ENCODE measurements around the gene SUFU. TPM values are rescaled to one million over a fixed set of nuclear protein-coding genes. Genes with fewer than 3 reads are reported as not detected.

SUFU gene
- total RNA-seq, 1 experiment from 2014 or later, result 1.7 TPM

GRCh38 chr10:102670871-102671434 lies 167.2 kb downstream of the SUFU start:
- DNase-seq (ENCODE audit: low spot score), result no peak

- DNase-seq (ENCODE audit: low spot score), result no peak
Observed at GRCh38 chr10:102673236-102673818, 169.6 kb downstream of the SUFU start.

GRCh38 chr10:102673819-102674511 lies 170.2 kb downstream of the SUFU start:
- no peak for DNase-seq (ENCODE audit: low spot score)

- no peak for DNase-seq (ENCODE audit: low spot score)
Observed at GRCh38 chr10:102674566-102674965, 170.8 kb downstream of the SUFU start.

GRCh38 chr10:102675011-102675665 lies 171.4 kb downstream of the SUFU start:
- no peak for DNase-seq (ENCODE audit: low spot score)

- peak; percentile 78 for DNase-seq (ENCODE audit: low spot score)
Observed at GRCh38 chr10:102675666-102676533, 172.1 kb downstream of the SUFU start.

- DNase-seq (ENCODE audit: low spot score), result no peak
Observed at GRCh38 chr10:102676534-102677315, 173.0 kb downstream of the SUFU start.

- no peak for DNase-seq (ENCODE audit: low spot score)
Observed at GRCh38 chr10:102677331-102678067, 173.7 kb downstream of the SUFU start.

GRCh38 chr10:102678068-102678400 lies 174.3 kb downstream of the SUFU start:
- no peak for DNase-seq (ENCODE audit: low spot score)

- no peak for DNase-seq (ENCODE audit: low spot score)
Observed at GRCh38 chr10:102678842-102679289, 175.1 kb downstream of the SUFU start.

- DNase-seq (ENCODE audit: low spot score), result no peak
Observed at GRCh38 chr10:102679596-102679995, 175.8 kb downstream of the SUFU start.

GRCh38 chr10:102681696-102682095 lies 177.9 kb downstream of the SUFU start:
- no peak for DNase-seq (ENCODE audit: low spot score)

- DNase-seq (ENCODE audit: low spot score), result no peak
Observed at GRCh38 chr10:102682416-102682815, 178.6 kb downstream of the SUFU start.

- no peak for DNase-seq (ENCODE audit: low spot score)
Observed at GRCh38 chr10:102682981-102683380, 179.2 kb downstream of the SUFU start.

Other genes with a start within 250 kb of the SUFU start
- gene NFKB2, start 108.3 kb upstream of the SUFU start, total RNA-seq (2014; rRNA removed; shearing (Covaris generic)), result 6.1 and 6.7 TPM in 2 replicates
- gene PSD, start 85.2 kb upstream of the SUFU start, total RNA-seq (2014; rRNA removed; shearing (Covaris generic)), result 0.06 TPM in 1 of 2 replicates, not detected in the other
- gene FBXL15, start 83.1 kb upstream of the SUFU start, total RNA-seq (2014; rRNA removed; shearing (Covaris generic)), result 7.3 and 10.3 TPM in 2 replicates
- 47.4 and 64.5 TPM in 2 replicates for gene CUEDC2, start 71.4 kb upstream of the SUFU start, total RNA-seq (2014; rRNA removed; shearing (Covaris generic))
- gene C10orf95, start 52.4 kb upstream of the SUFU start, total RNA-seq (2014; rRNA removed; shearing (Covaris generic)), result not detected in 2 replicates
- gene ACTR1A, start 1.3 kb upstream of the SUFU start, total RNA-seq (2014; rRNA removed; shearing (Covaris generic)), result 100 and 172 TPM in 2 replicates
- 15.8 and 18.5 TPM in 2 replicates for gene TRIM8, start 140.5 kb downstream of the SUFU start, total RNA-seq (2014; rRNA removed; shearing (Covaris generic))
- gene ARL3, start 210.4 kb downstream of the SUFU start, total RNA-seq (2014; rRNA removed; shearing (Covaris generic)), result 6.1 and 10.4 TPM in 2 replicates
- 2.5 and 3.3 TPM in 2 replicates for gene SFXN2, start 210.7 kb downstream of the SUFU start, total RNA-seq (2014; rRNA removed; shearing (Covaris generic))
- gene WBP1L, start 240.0 kb downstream of the SUFU start, total RNA-seq (2014; rRNA removed; shearing (Covaris generic)), result 15.7 and 22.8 TPM in 2 replicates